ENCODE results near the gene KLK1. TPM values are rescaled to one million over a fixed set of nuclear protein-coding genes. Genes with fewer than 3 reads are reported as not detected.
"Not testable (repeated sequence)": the region's sequence is repeated elsewhere in the genome, so short reads cannot be mapped to it uniquely, and the experiment has no call there.

The KLK1 gene
- total RNA-seq, 1 experiment from 2014 or later, result 0.31 TPM

DNA sequence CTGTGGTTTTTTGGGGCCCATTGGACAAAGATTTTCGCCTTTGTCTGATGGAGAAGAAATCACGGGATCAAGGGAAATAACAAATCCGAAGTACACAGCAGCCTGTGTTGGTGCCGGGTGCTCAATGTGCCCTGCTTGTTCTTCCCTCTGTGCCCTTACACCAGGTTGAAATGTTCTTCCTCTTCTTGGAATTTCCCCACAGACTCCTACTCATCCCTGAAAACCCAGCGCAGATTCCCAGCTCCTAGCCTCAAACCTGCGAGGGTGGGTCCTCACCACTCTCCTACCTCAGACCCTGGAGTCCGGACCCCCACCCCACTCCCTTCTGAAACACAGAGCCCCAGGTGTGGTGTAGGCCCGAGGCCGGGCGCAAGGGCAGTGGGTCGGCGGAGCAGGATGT is 38.3 kb downstream of the KLK1 start:
- H3K9me3 ChIP-seq (ENCODE audit: control insufficient read depth, insufficient read depth, low read depth, low read length), result no peaks in the 10 kb centered on the region
- in situ Hi-C loops (cut with HindIII; ENCODE audit: low pct_unique_long_range_greater_than_20kb, low sequenced_read_pairs) (no loop called here), intact Hi-C loops (cut with micrococcal nuclease; ENCODE audit: unreplicated experiment) (no loop called here)
- no peaks in the 10 kb centered on the region for H3K36me3 ChIP-seq (ENCODE audit: control insufficient read depth, insufficient read depth, low read length)
- CTCF ChIA-PET, result interaction anchor here (0.5 kb wide), 1 partner anchor 512 kb away, joined by 3 read pairs; no protein-coding TSS in a partner anchor
- TF ChIP-seq SIN3A (IDR thresholded peaks at IDR 0.05; ENCODE audit: borderline replicate concordance, insufficient read depth, low read depth, low read length) (no peak), TCF7L2 (IDR thresholded peaks at IDR 0.05; ENCODE audit: low read depth, low read length) (no peak), POLR2AphosphoS5 (IDR thresholded peaks at IDR 0.05; ENCODE audit: low read depth, low read length) (no peak)
- TF ChIP-seq, protein P1, sequence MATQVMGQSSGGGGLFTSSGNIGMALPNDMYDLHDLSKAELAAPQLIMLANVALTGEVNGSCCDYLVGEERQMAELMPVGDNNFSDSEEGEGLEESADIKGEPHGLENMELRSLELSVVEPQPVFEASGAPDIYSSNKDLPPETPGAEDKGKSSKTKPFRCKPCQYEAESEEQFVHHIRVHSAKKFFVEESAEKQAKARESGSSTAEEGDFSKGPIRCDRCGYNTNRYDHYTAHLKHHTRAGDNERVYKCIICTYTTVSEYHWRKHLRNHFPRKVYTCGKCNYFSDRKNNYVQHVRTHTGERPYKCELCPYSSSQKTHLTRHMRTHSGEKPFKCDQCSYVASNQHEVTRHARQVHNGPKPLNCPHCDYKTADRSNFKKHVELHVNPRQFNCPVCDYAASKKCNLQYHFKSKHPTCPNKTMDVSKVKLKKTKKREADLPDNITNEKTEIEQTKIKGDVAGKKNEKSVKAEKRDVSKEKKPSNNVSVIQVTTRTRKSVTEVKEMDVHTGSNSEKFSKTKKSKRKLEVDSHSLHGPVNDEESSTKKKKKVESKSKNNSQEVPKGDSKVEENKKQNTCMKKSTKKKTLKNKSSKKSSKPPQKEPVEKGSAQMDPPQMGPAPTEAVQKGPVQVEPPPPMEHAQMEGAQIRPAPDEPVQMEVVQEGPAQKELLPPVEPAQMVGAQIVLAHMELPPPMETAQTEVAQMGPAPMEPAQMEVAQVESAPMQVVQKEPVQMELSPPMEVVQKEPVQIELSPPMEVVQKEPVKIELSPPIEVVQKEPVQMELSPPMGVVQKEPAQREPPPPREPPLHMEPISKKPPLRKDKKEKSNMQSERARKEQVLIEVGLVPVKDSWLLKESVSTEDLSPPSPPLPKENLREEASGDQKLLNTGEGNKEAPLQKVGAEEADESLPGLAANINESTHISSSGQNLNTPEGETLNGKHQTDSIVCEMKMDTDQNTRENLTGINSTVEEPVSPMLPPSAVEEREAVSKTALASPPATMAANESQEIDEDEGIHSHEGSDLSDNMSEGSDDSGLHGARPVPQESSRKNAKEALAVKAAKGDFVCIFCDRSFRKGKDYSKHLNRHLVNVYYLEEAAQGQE (IDR thresholded peaks at IDR 0.05; ENCODE audit: insufficient read depth in 1 of 2, low read depth in 2 of 2, low read length in 1 of 2), result no peak
- TF ChIP-seq, protein P2, sequence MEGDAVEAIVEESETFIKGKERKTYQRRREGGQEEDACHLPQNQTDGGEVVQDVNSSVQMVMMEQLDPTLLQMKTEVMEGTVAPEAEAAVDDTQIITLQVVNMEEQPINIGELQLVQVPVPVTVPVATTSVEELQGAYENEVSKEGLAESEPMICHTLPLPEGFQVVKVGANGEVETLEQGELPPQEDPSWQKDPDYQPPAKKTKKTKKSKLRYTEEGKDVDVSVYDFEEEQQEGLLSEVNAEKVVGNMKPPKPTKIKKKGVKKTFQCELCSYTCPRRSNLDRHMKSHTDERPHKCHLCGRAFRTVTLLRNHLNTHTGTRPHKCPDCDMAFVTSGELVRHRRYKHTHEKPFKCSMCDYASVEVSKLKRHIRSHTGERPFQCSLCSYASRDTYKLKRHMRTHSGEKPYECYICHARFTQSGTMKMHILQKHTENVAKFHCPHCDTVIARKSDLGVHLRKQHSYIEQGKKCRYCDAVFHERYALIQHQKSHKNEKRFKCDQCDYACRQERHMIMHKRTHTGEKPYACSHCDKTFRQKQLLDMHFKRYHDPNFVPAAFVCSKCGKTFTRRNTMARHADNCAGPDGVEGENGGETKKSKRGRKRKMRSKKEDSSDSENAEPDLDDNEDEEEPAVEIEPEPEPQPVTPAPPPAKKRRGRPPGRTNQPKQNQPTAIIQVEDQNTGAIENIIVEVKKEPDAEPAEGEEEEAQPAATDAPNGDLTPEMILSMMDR (IDR thresholded peaks at IDR 0.05), result no peak
- no TSS peak for BruUV-seq (replicated peaks)
- no peaks in the 10 kb centered on the region for H3K4me1 ChIP-seq (ENCODE audit: control insufficient read depth, insufficient read depth, low read length)
- POLR2A ChIA-PET, result no interaction called here
- no peak overlapping the region for H3K4me3 ChIP-seq (ENCODE audit: low read depth in 2 of 2, low read length in 2 of 2)
- H3K27ac ChIP-seq (ENCODE audit: low read length), result no peak overlapping the region
- no peaks in the 10 kb centered on the region for H3K27me3 ChIP-seq (ENCODE audit: control insufficient read depth, insufficient read depth, low read length)
- ATAC-seq (no peak), DNase-seq (ENCODE audit: low read depth, low spot score) (no peak)

DNA sequence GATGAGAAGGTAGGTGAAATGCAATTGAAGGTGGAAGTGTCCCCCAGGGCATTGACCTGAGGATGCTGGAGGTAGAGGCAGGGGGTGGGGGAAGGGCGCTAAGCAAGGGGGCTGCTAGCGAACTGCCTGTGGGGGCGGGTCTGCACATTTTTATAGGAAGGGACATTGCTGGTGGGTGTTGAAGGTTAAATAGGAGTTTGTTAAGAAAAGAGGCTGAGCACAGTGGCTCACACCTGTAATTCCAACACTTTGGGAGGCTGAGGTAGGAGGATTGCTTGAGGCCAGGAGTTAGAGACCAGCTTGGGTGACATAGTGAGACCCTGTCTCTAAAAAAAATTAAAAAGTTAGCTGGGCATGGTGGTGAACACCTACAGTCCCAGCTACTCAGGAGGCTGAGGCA is 38.9 kb downstream of the KLK1 start:
- intact Hi-C loops (cut with micrococcal nuclease; ENCODE audit: unreplicated experiment), result loop anchor here (5.0 kb wide), 2 partner anchors 77 to 247 kb away; no protein-coding TSS in a partner anchor
- ChIA-PET POLR2A (no interaction called here), CTCF (interaction anchor here (0.5 to 0.6 kb wide), 2 partner anchors 223 to 227 kb away, joined by 3 to 13 read pairs; no protein-coding TSS in a partner anchor)
- DNase-seq (ENCODE audit: low read depth, low spot score), result no peak
- H3K27ac ChIP-seq (ENCODE audit: low read length), result no peak overlapping the region
- H3K9me3 ChIP-seq (ENCODE audit: control insufficient read depth, insufficient read depth, low read depth, low read length), result no peaks in the 10 kb centered on the region
- TF ChIP-seq SIN3A (IDR thresholded peaks at IDR 0.05; ENCODE audit: borderline replicate concordance, insufficient read depth, low read depth, low read length) (no peak), POLR2AphosphoS5 (IDR thresholded peaks at IDR 0.05; ENCODE audit: low read depth, low read length) (no peak), TCF7L2 (IDR thresholded peaks at IDR 0.05; ENCODE audit: low read depth, low read length) (no peak)
- TF ChIP-seq, protein P2 (IDR thresholded peaks at IDR 0.05), result no peak
- TF ChIP-seq, protein P1 (IDR thresholded peaks at IDR 0.05; ENCODE audit: insufficient read depth in 1 of 2, low read depth in 2 of 2, low read length in 1 of 2), result no peak
- H3K4me3 ChIP-seq (ENCODE audit: low read depth in 2 of 2, low read length in 2 of 2), result no peak overlapping the region
- H3K4me1 ChIP-seq (ENCODE audit: control insufficient read depth, insufficient read depth, low read length), result no peaks in the 10 kb centered on the region
- in situ Hi-C loops (cut with HindIII; ENCODE audit: low pct_unique_long_range_greater_than_20kb, low sequenced_read_pairs), result no loop called here
- ATAC-seq, result no peak
- BruUV-seq (replicated peaks), result no TSS peak
- H3K36me3 ChIP-seq (ENCODE audit: control insufficient read depth, insufficient read depth, low read length), result no peaks in the 10 kb centered on the region
- no peaks in the 10 kb centered on the region; the same call in 1 of the 2 replicates for H3K27me3 ChIP-seq (ENCODE audit: control insufficient read depth, insufficient read depth, low read length)

DNA sequence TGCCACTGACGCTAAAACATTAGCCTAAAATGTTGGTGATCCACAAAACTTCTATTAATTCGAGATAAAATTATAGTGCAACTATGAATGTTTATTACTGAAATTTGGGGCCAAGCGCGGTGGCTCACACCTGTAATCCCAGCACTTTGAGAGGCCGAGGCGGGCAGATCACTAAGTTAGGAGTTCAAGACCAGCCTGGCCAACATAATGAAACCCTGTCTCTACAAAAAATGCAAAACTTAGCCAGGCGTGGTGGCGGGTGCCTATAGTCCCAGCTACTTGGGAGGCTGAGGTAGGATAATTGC is 39.8 kb downstream of the KLK1 start:
- intact Hi-C loops (cut with micrococcal nuclease; ENCODE audit: unreplicated experiment), result loop anchor here (5.0 kb wide), 2 partner anchors 76 to 246 kb away; no protein-coding TSS in a partner anchor
- BruUV-seq (replicated peaks); H3K27ac ChIP-seq (ENCODE audit: low read length); H3K27me3 ChIP-seq (ENCODE audit: control insufficient read depth, insufficient read depth, low read length); H3K4me1 ChIP-seq (ENCODE audit: control insufficient read depth, insufficient read depth, low read length); H3K4me3 ChIP-seq (ENCODE audit: low read depth in 2 of 2, low read length in 2 of 2); in situ Hi-C loops (cut with HindIII; ENCODE audit: low pct_unique_long_range_greater_than_20kb, low sequenced_read_pairs); POLR2A ChIA-PET; H3K36me3 ChIP-seq (ENCODE audit: control insufficient read depth, insufficient read depth, low read length); DNase-seq (ENCODE audit: low read depth, low spot score); H3K9me3 ChIP-seq (ENCODE audit: control insufficient read depth, insufficient read depth, low read depth, low read length): not testable (repeated sequence)
- ATAC-seq, result 0 out of 2 replicates have a peak, but pooled peaks have one; percentile 13
- CTCF ChIA-PET, result interaction anchor here (1.0 to 1.2 kb wide), 3 partner anchors 83 to 246 kb away, joined by 3 read pairs; no protein-coding TSS in a partner anchor

All from Panc1 (cell line).